GM12878 (cell line): ENCODE measurements around the gene MFAP1. TPM values are rescaled to one million over a fixed set of nuclear protein-coding genes. Genes with fewer than 3 reads are reported as not detected.

Experiments
- ATAC-seq: fragments of 200-7000 bp; cut with Tn5 transposase; 3 replicates; pipeline ENCODE4 v1.9.1; 2020; ENCODE audit warnings: mild to moderate bottlenecking, moderate library complexity
- BruUV-seq: library from RNA; stranded (reverse); fragments of 400-500 nt; replicated peaks from 2 replicates; lab custom pipeline; 2021; lab: Mats Ljungman, UMichigan
- CTCF ChIA-PET: fragments of 300-600 bp; sonication (Branson Sonifier 250); formaldehyde crosslinking; extraction: SDS; loops from one replicate; lab custom pipeline; 2021; ENCODE audit warnings: inconsistent platforms; lab: Yijun Ruan, JAX
- POLR2A ChIA-PET: fragments of 350-600 bp; formaldehyde crosslinking; extraction: SDS; loops from one replicate; lab custom pipeline; 2021; ENCODE audit warnings: inconsistent platforms; lab: Charles Lee
- RAD21 ChIA-PET: fragments of 300-600 bp; sonication (Branson Sonifier 250); formaldehyde crosslinking; loops from one replicate; lab custom pipeline; 2023; ENCODE audit warnings: antibody characterized with exemption; ENCODE audit not compliant: unreplicated experiment; lab: Charles Lee
- SMC1A ChIA-PET: fragments of 300-600 bp; sonication (Branson Sonifier 250); formaldehyde crosslinking; loops from one replicate; lab custom pipeline; 2023; ENCODE audit not compliant: unreplicated experiment, uncharacterized antibody; lab: Charles Lee
- DNase-seq: peaks from one replicate; pipeline ENCODE4 v3.0.0-alpha.2; 2011; ENCODE audit warnings: low read depth, low spot score
- FAIRE-seq: peaks from 3 replicates; lab custom pipeline; 2011; peaks lifted over from hg19 to GRCh38; lab: Jason Lieb, UNC
- H2AFZ ChIP-seq: 2 replicates; pipeline ENCODE4 v1.6.0; 2011; ENCODE audit warnings: low read depth, low read length, control low read depth; ENCODE audit not compliant: control insufficient read depth
- H3K27ac ChIP-seq: 2 replicates; pipeline ENCODE4 v1.5.1; 2011; ENCODE audit warnings: control low read depth; ENCODE audit not compliant: control insufficient read depth, insufficient read depth
- H3K27me3 ChIP-seq, 2 experiments: replicated peaks in 1 of 2; 2 replicates each; pipeline versions ENCODE4 v1.6.0 to v1.6.1; 2011; ENCODE audit warnings: low read length in 1 of 2; ENCODE audit not compliant: control insufficient read depth in 2 of 2, insufficient read depth in 2 of 2
- H3K36me3 ChIP-seq, 2 experiments: 2 replicates each; pipeline ENCODE4 v1.5.1; 2011; ENCODE audit warnings: low read length in 1 of 2; ENCODE audit not compliant: control insufficient read depth in 2 of 2, insufficient read depth in 2 of 2
- H3K4me1 ChIP-seq: 2 replicates; pipeline ENCODE4 v1.6.1; 2011; ENCODE audit warnings: mild to moderate bottlenecking, low read length, moderate library complexity, mixed read lengths; ENCODE audit not compliant: control insufficient read depth, insufficient read depth
- H3K4me2 ChIP-seq: 2 replicates; pipeline ENCODE4 v1.6.0; 2011; ENCODE audit warnings: control low read depth; ENCODE audit not compliant: control insufficient read depth, insufficient read depth
- H3K4me3 ChIP-seq: fragments of 200-600 bp; sonication (generic); 2 replicates; pipeline ENCODE4 v1.5.1; 2016
- H3K79me2 ChIP-seq: 2 replicates; pipeline ENCODE4 v1.6.0; 2011; ENCODE audit warnings: low read length; ENCODE audit not compliant: control insufficient read depth, insufficient read depth
- H3K9ac ChIP-seq: 2 replicates; pipeline ENCODE4 v1.8.0; 2011; ENCODE audit warnings: low read length, control low read depth, mixed read lengths; ENCODE audit not compliant: control insufficient read depth, insufficient read depth
- H3K9me3 ChIP-seq: replicated peaks from 3 replicates; pipeline ENCODE4 v1.5.1; 2011; ENCODE audit warnings: mild to moderate bottlenecking, low read length; ENCODE audit not compliant: control insufficient read depth, insufficient read depth
- H4K20me1 ChIP-seq: 2 replicates; pipeline ENCODE4 v1.6.0; 2011; ENCODE audit not compliant: control insufficient read depth, insufficient read depth
- ATF7 ChIP-seq: fragments of 450-650 bp; IDR thresholded peaks from 2 replicates; pipeline ENCODE4 v1.6.1; 2016; ENCODE audit warnings: low read depth, mild to moderate bottlenecking
- FOXM1 ChIP-seq: IDR thresholded peaks from 2 replicates; pipeline ENCODE4 v1.6.1; 2012; ENCODE audit warnings: low read depth, mild to moderate bottlenecking, inconsistent platforms, low read length, moderate library complexity
- IKZF1 ChIP-seq: fragments of 450-650 bp; conservative IDR thresholded peaks from 2 replicates; pipeline ENCODE4 v1.6.1; 2017; ENCODE audit warnings: antibody characterized with exemption, mild to moderate bottlenecking
- MEF2B ChIP-seq: fragments of 450-650 bp; IDR thresholded peaks from 2 replicates; pipeline ENCODE4 v1.6.1; 2018; ENCODE audit warnings: mild to moderate bottlenecking, moderate library complexity; ENCODE audit not compliant: partially characterized antibody, poor library complexity, severe bottlenecking
- NFYA ChIP-seq: IDR thresholded peaks from 2 replicates; pipeline ENCODE4 v1.6.1; 2011; ENCODE audit warnings: low read depth, mild to moderate bottlenecking, low read length, improper control_type of control experiment, borderline replicate concordance
- NR2C1 ChIP-seq: fragments of 450-650 bp; IDR thresholded peaks from 2 replicates; pipeline ENCODE4 v1.6.1; 2017; ENCODE audit warnings: antibody characterized with exemption, mild to moderate bottlenecking, moderate library complexity
- NRF1 ChIP-seq: conservative IDR thresholded peaks from 2 replicates; pipeline ENCODE4 v1.6.1; 2011; ENCODE audit warnings: mild to moderate bottlenecking, low read depth, low read length, improper control_type of control experiment
- PBX3 ChIP-seq: IDR thresholded peaks from 2 replicates; pipeline ENCODE4 v1.6.1; 2011; ENCODE audit warnings: mild to moderate bottlenecking, low read depth, low read length, moderate library complexity; ENCODE audit not compliant: insufficient replicate concordance
- PRDM15 ChIP-seq: fragments of 450-650 bp; formaldehyde crosslinking; IDR thresholded peaks from 2 replicates; pipeline ENCODE4 v1.4.0; 2020; ENCODE audit warnings: mild to moderate bottlenecking, moderate library complexity
- RELA ChIP-seq: fragments of 450-650 bp; IDR thresholded peaks from 2 replicates; pipeline ENCODE4 v1.8.0; 2014; ENCODE audit warnings: borderline replicate concordance; ENCODE audit not compliant: partially characterized antibody
- RELB ChIP-seq: fragments of 450-650 bp; IDR thresholded peaks from 2 replicates; pipeline ENCODE4 v1.6.1; 2017; ENCODE audit warnings: low read depth, mild to moderate bottlenecking, moderate library complexity
- RUNX3 ChIP-seq: IDR thresholded peaks from 2 replicates; pipeline ENCODE4 v1.6.1; 2012; ENCODE audit warnings: low read length, inconsistent platforms
- SIX5 ChIP-seq: IDR thresholded peaks from 2 replicates; pipeline ENCODE4 v1.6.1; 2011; ENCODE audit warnings: mild to moderate bottlenecking, low read depth, low read length, moderate library complexity; ENCODE audit not compliant: severe bottlenecking
- SMARCA5 ChIP-seq: fragments of 450-650 bp; IDR thresholded peaks from 2 replicates; pipeline ENCODE4 v1.6.1; 2017; ENCODE audit warnings: mild to moderate bottlenecking
- SREBF1 ChIP-seq: IDR thresholded peaks from 2 replicates; pipeline ENCODE4 v1.6.1; 2012; ENCODE audit warnings: mild to moderate bottlenecking, low read length
- WGBS: methylation state at CpG from one replicate; pipeline ENCODE4 v1.1.6; 2016; ENCODE audit warnings: low lambda C conversion rate; ENCODE audit not compliant: insufficient replicate concordance, insufficient coverage; ENCODE audit errors: missing lambda C conversion rate; 5-methylcytosine and 5-hydroxymethylcytosine counted together
- in situ Hi-C: fragments of 300-500 bp; cut with MboI; formaldehyde crosslinking; loops from 9 replicates; pipeline ENCODE4 v1.14.3; 2018; ENCODE audit warnings: mixed read lengths
- intact Hi-C: fragments of 100-400 bp; cut with micrococcal nuclease; formaldehyde crosslinking; loops from one replicate; pipeline ENCODE4 v1.14.2; 2022; ENCODE audit not compliant: unreplicated experiment
- polyA plus RNA-seq, 11 experiments: library from polyadenylated mRNA; depleted of rRNA in 4 of 11; unstranded in 6 of 11; stranded (reverse) in 5 of 11; fragments of >200 nt; fragmentation: Nextera tagmentation in 4 of 11; fragmentation: Illumina TruSeq in 1 of 11; extraction: Ambion mirVana in 4 of 11; extraction: Trizol in 1 of 11; gene quantifications; 1 replicate in 1 of 11; 2 replicates in 10 of 11; pipeline versions ENCODE4 v1.2.1 to v1.2.3, GENCODE V29; 2011 to 2016; ENCODE audit warnings: inconsistent platforms in 2 of 11, missing spikeins in 2 of 11, low read depth in 1 of 11
- total RNA-seq, 4 experiments: library from RNA; depleted of rRNA in 3 of 4; stranded (reverse); fragments of >200 nt in 3 of 4; fragmentation: Illumina TruSeq in 1 of 4; extraction: Trizol in 1 of 4; gene quantifications; 2 replicates each; pipeline versions ENCODE4 v1.2.1 to v1.2.3, GENCODE V29; 2013 to 2021

The MFAP1 gene
- total and polyA plus RNA-seq, 10 of the 15 experiments (the other 5 are each of a cell fraction or from before 2014, with no cell fraction given) = 24.5 to 67.3 (median 47.4) TPM

GRCh38 chr15:43763819-43764446 lies 60.6 kb downstream of the MFAP1 start:
- no peaks in the 10 kb centered on the region for H3K4me1 ChIP-seq
- no peak overlapping the region for H3K9ac ChIP-seq
- H3K4me3 ChIP-seq = no peak overlapping the region
- H3K4me2 ChIP-seq = no peak overlapping the region
- 71% methylated on average over 2 of the region's 2 CpGs for WGBS
- H3K27me3 ChIP-seq = no peaks in the 10 kb centered on the region
- SMC1A ChIA-PET = interaction anchor here (1.7 kb wide), 1 partner anchor 13 kb away, joined by 5 read pairs; the partner anchor contains the start of gene ELL3
- FAIRE-seq = no peak
- H3K79me2 ChIP-seq = peaks cover 1% of the 10 kb centered on the region; the same call in 1 of the 2 replicates
- no peaks in the 10 kb centered on the region for H3K9me3 ChIP-seq
- H3K27ac ChIP-seq = no peak overlapping the region
- RAD21 ChIA-PET = no interaction called here
- H2AFZ ChIP-seq = no peak overlapping the region
- H3K36me3 ChIP-seq = peaks cover 12 to 48% of the 10 kb centered on the region in 2 experiments
- H4K20me1 ChIP-seq = 0 out of 2 replicates have a peak, but pooled peaks cover 2% of the 10 kb centered on the region
- POLR2A ChIA-PET = no interaction called here
- CTCF ChIA-PET = no interaction called here
- intact Hi-C loops = no loop called here
- no peak for DNase-seq
- in situ Hi-C loops = no loop called here
- BruUV-seq = TSS peak; percentile 18
- no peak for ATAC-seq
- TF ChIP-seq PRDM15 (CRISPR knock-in tag) (no peak), FOXM1 (no peak), NRF1 (no peak), SREBF1 (no peak), MEF2B (no peak), SMARCA5 (no peak), NFYA (no peak), RELA (no peak), RELB (no peak), PBX3 (no peak), ATF7 (no peak), RUNX3 (no peak), NR2C1 (no peak), SIX5 (no peak), IKZF1 (no peak)
